GM12878 (cell line): Measurements from ENCODE around the gene UMAD1. TPM values are rescaled to one million over a fixed set of nuclear protein-coding genes. Genes with fewer than 3 reads are reported as not detected.

Source experiments
- ATAC-seq: fragments of 200-7000 bp; cut with Tn5 transposase; 3 replicates; pipeline ENCODE4 v1.9.1; 2020; ENCODE audit warnings: mild to moderate bottlenecking, moderate library complexity
- BruUV-seq: library from RNA; stranded (reverse); fragments of 400-500 nt; replicated peaks from 2 replicates; lab custom pipeline; 2021; lab: Mats Ljungman, UMichigan
- CTCF ChIA-PET: fragments of 300-600 bp; sonication (Branson Sonifier 250); formaldehyde crosslinking; extraction: SDS; loops from one replicate; lab custom pipeline; 2021; ENCODE audit warnings: inconsistent platforms; lab: Yijun Ruan, JAX
- POLR2A ChIA-PET: fragments of 350-600 bp; formaldehyde crosslinking; extraction: SDS; loops from one replicate; lab custom pipeline; 2021; ENCODE audit warnings: inconsistent platforms; lab: Charles Lee
- RAD21 ChIA-PET: fragments of 300-600 bp; sonication (Branson Sonifier 250); formaldehyde crosslinking; loops from one replicate; lab custom pipeline; 2023; ENCODE audit warnings: antibody characterized with exemption; ENCODE audit not compliant: unreplicated experiment; lab: Charles Lee
- SMC1A ChIA-PET: fragments of 300-600 bp; sonication (Branson Sonifier 250); formaldehyde crosslinking; loops from one replicate; lab custom pipeline; 2023; ENCODE audit not compliant: unreplicated experiment, uncharacterized antibody; lab: Charles Lee
- DNase-seq: peaks from one replicate; pipeline ENCODE4 v3.0.0-alpha.2; 2011; ENCODE audit warnings: low read depth, low spot score
- FAIRE-seq: peaks from 3 replicates; lab custom pipeline; 2011; peaks lifted over from hg19 to GRCh38; lab: Jason Lieb, UNC
- H2AFZ ChIP-seq: 2 replicates; pipeline ENCODE4 v1.6.0; 2011; ENCODE audit warnings: low read depth, low read length, control low read depth; ENCODE audit not compliant: control insufficient read depth
- H3K27ac ChIP-seq: 2 replicates; pipeline ENCODE4 v1.5.1; 2011; ENCODE audit warnings: control low read depth; ENCODE audit not compliant: control insufficient read depth, insufficient read depth
- H3K27me3 ChIP-seq, 2 experiments: replicated peaks in 1 of 2; 2 replicates each; pipeline versions ENCODE4 v1.6.0 to v1.6.1; 2011; ENCODE audit warnings: low read length in 1 of 2; ENCODE audit not compliant: control insufficient read depth in 2 of 2, insufficient read depth in 2 of 2
- H3K36me3 ChIP-seq, 2 experiments: 2 replicates each; pipeline ENCODE4 v1.5.1; 2011; ENCODE audit warnings: low read length in 1 of 2; ENCODE audit not compliant: control insufficient read depth in 2 of 2, insufficient read depth in 2 of 2
- H3K4me1 ChIP-seq: 2 replicates; pipeline ENCODE4 v1.6.1; 2011; ENCODE audit warnings: mild to moderate bottlenecking, low read length, moderate library complexity, mixed read lengths; ENCODE audit not compliant: control insufficient read depth, insufficient read depth
- H3K4me2 ChIP-seq: 2 replicates; pipeline ENCODE4 v1.6.0; 2011; ENCODE audit warnings: control low read depth; ENCODE audit not compliant: control insufficient read depth, insufficient read depth
- H3K4me3 ChIP-seq: fragments of 200-600 bp; sonication (generic); 2 replicates; pipeline ENCODE4 v1.5.1; 2016
- H3K79me2 ChIP-seq: 2 replicates; pipeline ENCODE4 v1.6.0; 2011; ENCODE audit warnings: low read length; ENCODE audit not compliant: control insufficient read depth, insufficient read depth
- H3K9ac ChIP-seq: 2 replicates; pipeline ENCODE4 v1.8.0; 2011; ENCODE audit warnings: low read length, control low read depth, mixed read lengths; ENCODE audit not compliant: control insufficient read depth, insufficient read depth
- H3K9me3 ChIP-seq: replicated peaks from 3 replicates; pipeline ENCODE4 v1.5.1; 2011; ENCODE audit warnings: mild to moderate bottlenecking, low read length; ENCODE audit not compliant: control insufficient read depth, insufficient read depth
- H4K20me1 ChIP-seq: 2 replicates; pipeline ENCODE4 v1.6.0; 2011; ENCODE audit not compliant: control insufficient read depth, insufficient read depth
- CREB1 ChIP-seq: IDR thresholded peaks from 2 replicates; pipeline ENCODE4 v1.6.1; 2012; ENCODE audit warnings: low read depth, mild to moderate bottlenecking, inconsistent platforms
- CREM ChIP-seq: IDR thresholded peaks from 2 replicates; pipeline ENCODE4 v1.6.1; 2014; ENCODE audit warnings: antibody characterized with exemption, low read depth
- DPF2 ChIP-seq: fragments of 450-650 bp; IDR thresholded peaks from 2 replicates; pipeline ENCODE4 v1.6.1; 2017; ENCODE audit warnings: mild to moderate bottlenecking
- E2F4 ChIP-seq: IDR thresholded peaks from 2 replicates; pipeline ENCODE4 v1.6.1; 2012; ENCODE audit warnings: low read depth, low read length, improper control_type of control experiment
- FOXK2 ChIP-seq: fragments of 450-650 bp; IDR thresholded peaks from 2 replicates; pipeline ENCODE4 v1.6.1; 2017; ENCODE audit warnings: mild to moderate bottlenecking, moderate library complexity
- GATAD2B ChIP-seq: fragments of 450-650 bp; conservative IDR thresholded peaks from 2 replicates; pipeline ENCODE4 v1.6.1; 2017; ENCODE audit warnings: low read depth, mild to moderate bottlenecking, moderate library complexity
- IRF4 ChIP-seq: IDR thresholded peaks from 2 replicates; pipeline ENCODE4 v1.6.1; 2011; ENCODE audit warnings: low read depth, low read length
- JUND ChIP-seq: IDR thresholded peaks from 2 replicates; pipeline ENCODE4 v1.6.1; 2012; ENCODE audit warnings: low read depth, mild to moderate bottlenecking, low read length, improper control_type of control experiment, moderate library complexity
- MYC ChIP-seq: IDR thresholded peaks from 2 replicates; pipeline ENCODE4 v1.6.1; 2011; ENCODE audit warnings: mild to moderate bottlenecking, low read length, moderate library complexity, inconsistent platforms; ENCODE audit not compliant: insufficient read depth, insufficient replicate concordance, insufficient read length, severe bottlenecking
- NR2F1 ChIP-seq: fragments of 450-650 bp; conservative IDR thresholded peaks from 2 replicates; pipeline ENCODE4 v1.6.1; 2017; ENCODE audit warnings: mild to moderate bottlenecking
- NRF1 ChIP-seq: conservative IDR thresholded peaks from 2 replicates; pipeline ENCODE4 v1.6.1; 2011; ENCODE audit warnings: mild to moderate bottlenecking, low read depth, low read length, improper control_type of control experiment
- PRDM15 ChIP-seq: fragments of 450-650 bp; formaldehyde crosslinking; IDR thresholded peaks from 2 replicates; pipeline ENCODE4 v1.4.0; 2020; ENCODE audit warnings: mild to moderate bottlenecking, moderate library complexity
- SP1 ChIP-seq: IDR thresholded peaks from one replicate; pipeline ENCODE4 v1.6.1; 2011; ENCODE audit warnings: low read depth, low read length
- SREBF2 ChIP-seq: IDR thresholded peaks from 2 replicates; pipeline ENCODE4 v1.6.1; 2012; ENCODE audit warnings: mild to moderate bottlenecking, low read length
- TCF7 ChIP-seq: IDR thresholded peaks from 2 replicates; pipeline ENCODE4 v1.6.1; 2014; ENCODE audit warnings: antibody characterized with exemption, borderline replicate concordance
- ZNF274 ChIP-seq: IDR thresholded peaks from one replicate; pipeline ENCODE4 v1.8.0; 2011; ENCODE audit not compliant: insufficient read length, insufficient read depth
- ZNF687 ChIP-seq: fragments of 450-650 bp; IDR thresholded peaks from 2 replicates; pipeline ENCODE4 v1.6.1; 2017; ENCODE audit warnings: mild to moderate bottlenecking, moderate library complexity
- WGBS: methylation state at CpG from one replicate; pipeline ENCODE4 v1.1.6; 2016; ENCODE audit warnings: low lambda C conversion rate; ENCODE audit not compliant: insufficient replicate concordance, insufficient coverage; ENCODE audit errors: missing lambda C conversion rate; 5-methylcytosine and 5-hydroxymethylcytosine counted together
- in situ Hi-C: fragments of 300-500 bp; cut with MboI; formaldehyde crosslinking; loops from 9 replicates; pipeline ENCODE4 v1.14.3; 2018; ENCODE audit warnings: mixed read lengths
- intact Hi-C: fragments of 100-400 bp; cut with micrococcal nuclease; formaldehyde crosslinking; loops from one replicate; pipeline ENCODE4 v1.14.2; 2022; ENCODE audit not compliant: unreplicated experiment
- polyA plus RNA-seq, 11 experiments: library from polyadenylated mRNA; depleted of rRNA in 4 of 11; unstranded in 6 of 11; stranded (reverse) in 5 of 11; fragments of >200 nt; fragmentation: Nextera tagmentation in 4 of 11; fragmentation: Illumina TruSeq in 1 of 11; extraction: Ambion mirVana in 4 of 11; extraction: Trizol in 1 of 11; gene quantifications; 1 replicate in 1 of 11; 2 replicates in 10 of 11; pipeline versions ENCODE4 v1.2.1 to v1.2.3, GENCODE V29; 2011 to 2016; ENCODE audit warnings: inconsistent platforms in 2 of 11, missing spikeins in 2 of 11, low read depth in 1 of 11
- total RNA-seq, 4 experiments: library from RNA; depleted of rRNA in 3 of 4; stranded (reverse); fragments of >200 nt in 3 of 4; fragmentation: Illumina TruSeq in 1 of 4; extraction: Trizol in 1 of 4; gene quantifications; 2 replicates each; pipeline versions ENCODE4 v1.2.1 to v1.2.3, GENCODE V29; 2013 to 2021

Gene UMAD1
- total and polyA plus RNA-seq, 10 of the 15 experiments (the other 5 are each of a cell fraction or from before 2014, with no cell fraction given): 6.0 to 28.6 (median 9.3) TPM

- H3K9ac ChIP-seq: no peak overlapping the region
- no peaks in the 10 kb centered on the region for H4K20me1 ChIP-seq
- ATAC-seq (no peak), FAIRE-seq (no peak), DNase-seq (no peak)
- H3K4me3 ChIP-seq: no peak overlapping the region
- BruUV-seq: no TSS peak
- no peak overlapping the region for H3K27ac ChIP-seq
- H3K4me1 ChIP-seq: no peaks in the 10 kb centered on the region
- H3K4me2 ChIP-seq: no peak overlapping the region
- in situ Hi-C loops: no loop called here
- H3K36me3 ChIP-seq: no peaks in the 10 kb centered on the region; a peak in 1 of 4 replicates
- no peak overlapping the region for H2AFZ ChIP-seq
- CTCF ChIA-PET: interaction anchor here (1.6 kb wide), 2 partner anchors 16 to 540 kb away, joined by 6 read pairs; no protein-coding TSS in a partner anchor
- 100% methylated on average over 2 of the region's 2 CpGs for WGBS
- peaks cover 3% of the 10 kb centered on the region; the same call in 1 of the 3 replicates for H3K9me3 ChIP-seq
- H3K79me2 ChIP-seq: peaks cover 2% of the 10 kb centered on the region
- SMC1A ChIA-PET: no interaction called here
- POLR2A ChIA-PET: no interaction called here
- intact Hi-C loops: no loop called here
- no peaks in the 10 kb centered on the region for H3K27me3 ChIP-seq
- RAD21 ChIA-PET: interaction anchor here (1.2 kb wide), 1 partner anchor 30 kb away, joined by 6 read pairs; no protein-coding TSS in a partner anchor
- TF ChIP-seq PRDM15 (no peak), CREM (no peak), NRF1 (no peak), SREBF2 (no peak), DPF2 (no peak), MYC (no peak), GATAD2B (no peak), IRF4 (no peak), SP1 (no peak), ZNF274 (no peak), TCF7 (no peak), NR2F1 (no peak), ZNF687 (no peak), FOXK2 (no peak), JUND (no peak), E2F4 (no peak), CREB1 (no peak)
These were observed 10.2 kb downstream of the UMAD1 start for GRCh38 chr7:7650682-7651206.
